ENCODE results near the gene KCNH8. TPM values are rescaled to one million over a fixed set of nuclear protein-coding genes. Genes with fewer than 3 reads are reported as not detected.

KCNH8 gene
- total RNA-seq, 1 experiment from 2014 or later: 3.7 TPM

DNA sequence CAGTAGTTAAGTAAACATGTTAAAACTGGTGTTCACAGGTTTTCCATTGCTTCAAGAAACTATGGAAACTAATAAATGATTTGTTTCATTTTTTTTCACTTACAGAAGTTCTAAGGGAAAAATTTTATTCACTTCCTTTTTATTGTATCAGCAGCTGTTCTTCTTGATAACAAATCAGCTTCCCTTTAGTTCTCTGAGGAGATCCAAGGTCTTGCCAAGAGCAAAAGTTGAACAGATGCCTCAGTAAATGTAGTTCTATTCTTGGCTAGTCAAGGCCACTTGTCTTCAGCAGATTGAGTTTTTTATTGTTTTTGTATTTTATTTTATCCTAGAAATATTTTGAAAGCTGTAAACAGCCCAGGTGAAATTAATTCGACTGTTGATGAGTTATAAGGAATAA lies 41.8 kb downstream of the KCNH8 start:
- Histone ChIP-seq H4K8ac (replicated peaks; ENCODE audit: insufficient read length, low read depth, low read length) (no peak overlapping the region), H2BK120ac (ENCODE audit: low read depth, low read length, poor library complexity, severe bottlenecking) (no peak overlapping the region), H3K4me2 (ENCODE audit: insufficient read depth, insufficient read length, low read length) (no peak overlapping the region), H4K20me1 (ENCODE audit: control insufficient read depth, insufficient read depth, insufficient read length) (no peaks in the 10 kb centered on the region), H3K79me2 (ENCODE audit: insufficient read depth, low read length) (no peaks in the 10 kb centered on the region), H3T11ph (ENCODE audit: low read length) (no peak overlapping the region), H3K27ac (ENCODE audit: insufficient read length, low read depth, low read length) (no peak overlapping the region), H3K79me1 (ENCODE audit: insufficient read depth, low read depth, low read length, poor library complexity, severe bottlenecking) (no peaks in the 10 kb centered on the region), H2BK12ac (ENCODE audit: insufficient read length, low read depth, low read length) (no peak overlapping the region), H3K18ac (ENCODE audit: insufficient read length, low read depth, low read length) (no peak overlapping the region), H2BK20ac (ENCODE audit: low read depth, low read length, poor library complexity, severe bottlenecking) (no peak overlapping the region), H2BK5ac (ENCODE audit: insufficient read length, low read length) (no peak overlapping the region), H3K9me3 (ENCODE audit: control insufficient read depth, low read depth, low read length) (no peaks in the 10 kb centered on the region), H3K9ac (ENCODE audit: extremely low read depth, insufficient read length, low read length) (no peak overlapping the region), H3K4me1 (ENCODE audit: insufficient read depth, low read length) (no peaks in the 10 kb centered on the region), H3K56ac (ENCODE audit: insufficient read length, low read depth, low read length) (no peak overlapping the region), H4K5ac (ENCODE audit: insufficient read length, low read depth, low read length) (no peak overlapping the region), H3K27me3 (ENCODE audit: insufficient read depth, low read length) (no peaks in the 10 kb centered on the region), H2AK5ac (ENCODE audit: insufficient read length, low read length) (no peak overlapping the region), H2AFZ (ENCODE audit: low read length) (no peak overlapping the region), H3K4ac (ENCODE audit: low read depth, low read length) (no peak overlapping the region), H3K23ac (ENCODE audit: insufficient read length, low read depth, low read length) (no peak overlapping the region), H3K23me2 (ENCODE audit: insufficient read length, low read depth, low read length, poor library complexity, severe bottlenecking) (no peaks in the 10 kb centered on the region), H2BK15ac (ENCODE audit: low read depth, low read length) (no peak overlapping the region), H4K91ac (ENCODE audit: insufficient read length, low read depth, low read length) (no peak overlapping the region), H3K14ac (ENCODE audit: insufficient read depth, low read length) (no peak overlapping the region)
- no peak for TF ChIP-seq CTCF (conservative IDR thresholded peaks at IDR 0.05)
- no peak overlapping the region for H3K27ac Mint-ChIP-seq
- H3K36me3 Mint-ChIP-seq (ENCODE audit: insufficient read depth in 1 of 3, low read depth in 3 of 3): no peaks in the 10 kb centered on the region
- no peak for DNase-seq
- H3K9me3 Mint-ChIP-seq: no peaks in the 10 kb centered on the region
- no peaks in the 10 kb centered on the region for H3K4me1 Mint-ChIP-seq
- no peaks in the 10 kb centered on the region for H3K27me3 Mint-ChIP-seq (ENCODE audit: low read depth)
- 100% methylated on average over 1 of the region's 1 CpG for WGBS (ENCODE audit: extremely low coverage, insufficient read length, low lambda C conversion rate)
- H3K4me3 Mint-ChIP-seq: no peak overlapping the region
